HG02852 (cell line): ENCODE data around the gene SRPK2.
"Not testable (repeated sequence)": the region's sequence is repeated elsewhere in the genome, so short reads cannot be mapped to it uniquely, and the experiment has no call there.

Experiments
- ATAC-seq: cut with Tn5 transposase; IDR thresholded peaks from one replicate; pipeline ENCODE4 v1.9.1; 2021; ENCODE audit warnings: mild to moderate bottlenecking, moderate library complexity; ENCODE audit not compliant: unreplicated experiment

Gene SRPK2

DNA sequence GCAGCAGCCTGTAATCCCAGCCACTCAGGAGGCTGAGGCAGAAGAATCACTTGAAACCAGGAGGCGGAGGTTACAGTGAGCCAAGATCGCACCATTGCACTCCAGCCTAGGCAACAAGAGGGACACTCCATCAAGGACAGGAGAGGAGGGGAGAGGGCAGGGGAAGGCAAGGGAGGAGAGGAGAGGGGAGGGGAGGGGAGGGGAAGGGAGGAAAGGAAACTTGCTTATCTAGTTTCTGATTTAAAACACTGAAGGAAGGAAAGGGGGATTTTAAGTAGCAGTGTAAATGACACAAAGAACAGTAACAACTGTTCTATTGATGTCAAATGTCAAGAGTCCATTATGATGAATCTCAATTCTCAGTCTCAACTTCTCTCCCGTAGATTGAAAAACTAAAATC is 43.7 kb downstream of the SRPK2 start:
- ATAC-seq = no peak

DNA sequence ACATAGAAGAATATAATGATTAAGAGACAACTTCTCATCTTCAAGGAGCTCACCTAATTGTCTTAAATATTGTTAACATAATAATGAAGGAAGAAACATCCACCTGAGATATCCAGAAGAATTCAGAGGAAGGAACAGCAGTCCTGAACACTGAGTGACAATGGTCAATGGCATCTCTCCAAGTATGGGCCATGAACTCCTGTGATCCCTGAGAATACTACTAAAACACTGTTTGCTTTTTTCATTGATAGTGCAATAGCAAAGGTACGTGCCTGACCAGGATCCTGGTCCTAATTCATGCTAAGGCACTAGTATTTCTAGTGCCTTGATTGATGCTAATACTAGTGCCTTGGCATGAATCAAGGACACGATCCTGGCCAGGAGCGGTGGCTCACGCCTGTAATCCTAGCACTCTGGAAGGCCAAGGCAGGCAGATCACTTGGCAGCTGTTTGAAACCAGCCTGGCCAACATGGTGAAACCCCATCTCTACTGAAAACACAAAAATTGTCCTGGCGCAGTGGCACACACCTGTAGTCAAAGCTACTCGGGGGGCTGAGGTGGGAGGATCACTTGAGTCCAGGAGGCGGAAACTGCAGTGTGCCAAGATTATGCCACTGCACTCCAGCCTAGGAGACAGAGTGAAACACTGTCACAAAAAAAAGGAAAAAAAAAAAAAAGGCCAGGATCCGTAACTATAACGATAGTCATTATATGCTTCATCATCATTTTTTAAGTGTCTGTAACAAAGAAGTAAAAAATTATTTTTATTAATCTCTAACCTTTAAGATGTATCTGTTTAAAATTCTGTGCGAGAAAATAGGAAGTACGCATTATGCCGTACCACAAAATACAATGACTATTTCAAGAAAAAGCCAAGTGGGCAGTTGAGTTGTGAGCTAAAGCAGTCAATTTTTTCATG is 49.1 kb downstream of the SRPK2 start:
- ATAC-seq = no peak

DNA sequence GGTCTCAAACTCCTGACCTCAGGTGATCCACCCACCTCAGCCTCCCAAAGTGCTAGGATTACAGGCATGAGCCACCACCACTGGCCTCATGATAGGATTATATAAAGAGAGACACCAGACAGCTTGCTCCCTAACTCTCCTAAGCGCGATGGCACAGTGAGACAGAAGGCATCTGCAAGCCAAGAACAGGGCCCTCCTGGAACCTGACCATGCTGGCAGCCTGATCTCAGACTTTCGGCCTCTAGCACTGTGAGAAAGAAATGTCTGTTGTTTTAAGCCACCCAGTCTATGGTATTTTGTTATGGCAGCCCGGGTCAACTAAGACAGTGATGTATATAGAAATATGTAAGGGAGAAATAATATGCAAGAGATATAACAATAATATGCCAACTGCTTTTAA is 51.2 kb downstream of the SRPK2 start:
- ATAC-seq = no peak

DNA sequence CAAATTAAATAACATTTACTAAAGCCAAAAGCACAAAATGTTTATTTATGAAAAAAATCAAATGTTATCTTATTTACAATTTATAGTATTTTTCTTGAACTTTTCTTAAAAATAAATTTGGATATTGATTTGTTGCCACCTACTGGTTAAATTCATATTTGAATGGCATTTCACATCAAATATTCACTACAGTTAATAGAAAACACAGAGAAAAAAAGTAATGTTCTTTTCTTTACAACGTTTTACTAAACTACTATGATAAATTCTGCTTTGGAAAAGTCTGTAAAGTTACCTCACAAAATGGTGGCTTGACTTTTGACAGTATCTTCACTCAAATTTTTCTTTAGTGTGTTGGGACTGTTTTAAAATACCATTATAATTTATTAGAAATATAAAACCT is 52.7 kb downstream of the SRPK2 start:
- ATAC-seq = no peak

DNA sequence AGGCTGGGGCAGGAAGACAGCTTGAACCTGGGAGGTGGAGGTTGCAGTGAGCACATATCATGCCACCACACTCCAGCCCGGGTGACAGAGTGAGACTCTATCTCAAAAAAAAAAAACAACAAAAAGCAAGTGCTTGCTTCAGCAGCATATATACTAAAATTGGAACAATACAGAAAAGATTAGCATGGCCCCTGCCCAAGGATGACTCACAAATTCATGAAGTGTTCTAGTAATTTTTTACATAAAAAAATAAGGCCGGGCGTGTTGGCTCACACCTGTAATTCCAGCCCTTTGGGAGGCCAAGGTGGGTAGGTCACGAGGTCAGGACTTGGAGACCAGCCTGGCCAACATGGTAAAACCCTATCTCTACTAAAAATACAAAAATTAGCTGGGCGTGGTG is 56.1 kb downstream of the SRPK2 start:
- ATAC-seq = not testable (repeated sequence)

DNA sequence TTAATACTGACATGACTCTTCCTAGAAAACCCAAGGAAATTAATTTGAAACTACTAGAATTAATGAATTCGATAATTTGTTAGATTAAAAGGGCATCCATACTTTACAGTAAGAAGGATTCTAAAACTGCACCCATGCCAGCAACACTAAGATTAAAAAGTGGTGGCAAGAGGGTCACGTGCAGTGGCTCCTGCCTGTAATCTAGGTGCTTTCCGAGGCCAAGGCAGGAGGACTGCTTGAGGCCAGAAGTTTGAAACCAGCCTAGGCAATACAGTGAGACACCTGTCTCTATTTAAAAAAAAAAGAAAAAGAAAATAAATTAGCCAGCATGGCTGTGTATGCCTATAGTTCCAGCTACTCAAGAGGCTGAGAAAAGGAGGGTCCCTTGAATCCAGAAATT is 58.2 kb downstream of the SRPK2 start:
- ATAC-seq = no peak

DNA sequence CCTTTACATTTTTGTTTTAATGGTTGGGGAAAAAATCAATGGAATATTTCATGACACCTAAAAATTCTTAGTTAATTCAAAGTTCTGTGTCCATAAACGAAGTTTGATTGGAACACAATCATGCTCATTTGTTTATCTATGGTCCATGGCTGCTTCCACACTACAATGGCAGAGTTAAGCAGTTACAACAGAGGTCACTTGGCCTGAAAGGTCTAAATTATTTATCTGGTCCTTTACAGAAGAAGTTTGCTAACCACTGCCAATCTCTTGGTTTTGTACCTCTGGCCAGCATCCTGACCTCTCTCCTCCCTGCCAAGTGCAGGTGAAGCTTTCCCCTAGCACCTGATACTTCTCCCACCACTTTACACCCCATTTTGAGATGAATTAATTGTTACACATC is 61.5 kb downstream of the SRPK2 start:
- ATAC-seq = no peak

DNA sequence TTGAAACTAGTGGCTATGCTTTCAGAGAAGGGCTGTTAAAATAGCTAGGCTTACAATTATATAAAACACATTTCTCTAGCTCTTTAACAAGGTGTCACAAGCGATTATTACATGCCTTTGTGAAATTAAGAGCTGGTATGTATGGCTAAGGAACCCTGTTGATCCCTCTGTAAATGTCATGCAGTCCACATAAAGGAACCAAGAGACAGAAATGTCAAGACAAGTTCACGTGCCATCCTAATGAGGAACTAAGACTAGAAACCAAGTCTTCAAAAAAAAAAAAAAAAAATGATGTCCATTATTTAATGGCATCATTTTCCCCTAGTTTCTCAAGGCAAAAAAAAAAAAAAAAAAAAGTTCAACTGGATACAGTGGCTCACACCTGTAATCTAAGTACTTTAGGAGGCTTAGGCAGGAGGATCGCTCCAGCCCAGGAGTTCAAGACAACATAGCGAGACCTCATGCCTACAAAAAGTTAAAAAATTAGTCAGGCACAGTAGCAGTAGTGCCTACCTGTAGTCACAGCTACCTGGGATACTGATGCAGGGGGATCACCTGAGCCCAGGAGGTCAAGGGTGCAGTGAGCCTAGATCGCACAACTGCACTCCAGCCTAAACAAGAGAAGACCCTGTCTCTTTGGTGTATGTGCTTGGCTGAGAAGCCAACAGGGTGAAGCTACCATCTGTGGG is 63.4 kb downstream of the SRPK2 start:
- peak; percentile 76 for ATAC-seq

DNA sequence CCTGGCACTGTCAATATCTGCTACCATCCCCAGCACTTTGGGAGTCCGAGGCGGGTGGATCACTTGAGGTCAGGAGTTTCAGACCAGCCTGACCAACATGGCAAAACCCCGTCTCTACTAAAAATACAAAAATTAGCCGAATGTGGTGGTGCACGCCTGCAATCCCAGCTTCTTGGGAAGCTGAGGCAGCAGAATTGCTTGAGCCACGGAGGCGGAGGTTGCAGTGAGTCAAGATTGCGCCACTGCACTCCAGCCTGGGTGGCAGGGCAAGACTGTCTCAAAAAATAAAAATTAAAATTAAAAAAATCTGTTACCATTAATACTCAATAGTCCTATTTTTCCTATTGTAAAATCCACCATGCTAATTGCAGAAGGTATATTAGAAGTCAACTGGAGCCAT is 64.1 kb downstream of the SRPK2 start:
- ATAC-seq = not testable (repeated sequence)

DNA sequence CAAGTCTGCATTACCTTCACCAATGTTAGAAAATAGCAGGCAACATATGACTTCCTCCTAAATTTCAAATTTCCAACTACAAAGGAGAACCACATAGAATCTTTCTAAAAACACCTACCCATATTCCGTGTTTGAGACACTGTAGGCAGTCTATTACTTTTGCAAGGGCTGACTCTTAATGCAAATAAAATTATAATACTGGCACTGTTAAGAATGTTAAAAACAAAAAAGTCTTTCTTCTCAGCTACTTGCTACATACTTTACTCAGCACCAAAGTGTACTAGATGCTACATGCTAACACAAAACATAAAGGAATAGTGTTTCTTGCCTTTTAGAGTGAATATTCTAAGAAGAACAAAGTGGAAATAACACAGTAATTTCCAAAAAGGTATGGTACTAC is 65.4 kb downstream of the SRPK2 start:
- ATAC-seq = no peak

DNA sequence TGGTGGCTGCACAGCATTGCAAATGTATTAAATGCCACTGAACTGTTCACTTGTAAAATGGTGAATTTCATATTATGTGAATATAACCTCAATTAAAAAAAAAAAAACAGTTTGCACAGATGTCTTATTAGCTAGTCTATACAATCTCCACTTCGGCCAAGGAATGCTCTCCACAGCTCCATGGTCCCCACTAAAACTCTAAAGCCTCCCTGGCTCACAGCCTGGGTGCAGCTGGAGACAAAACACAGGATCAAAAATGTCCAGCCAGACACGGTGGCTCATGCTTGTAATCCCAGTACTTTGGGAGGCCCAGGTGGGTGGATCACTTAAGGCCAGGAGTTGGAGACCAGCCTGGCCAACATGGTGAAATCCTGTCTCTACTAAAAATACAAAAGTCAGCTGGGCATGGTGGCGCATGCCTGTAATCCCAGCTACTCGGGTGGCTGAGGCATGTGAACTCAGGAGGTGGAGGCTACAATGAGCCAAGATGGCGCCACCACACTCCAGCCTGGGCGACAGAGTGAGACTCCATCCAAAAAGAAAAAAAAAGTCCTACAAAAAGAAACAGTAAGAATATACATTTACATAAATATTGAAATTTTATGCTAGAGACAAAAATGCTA is 66.0 kb downstream of the SRPK2 start:
- no peak for ATAC-seq

DNA sequence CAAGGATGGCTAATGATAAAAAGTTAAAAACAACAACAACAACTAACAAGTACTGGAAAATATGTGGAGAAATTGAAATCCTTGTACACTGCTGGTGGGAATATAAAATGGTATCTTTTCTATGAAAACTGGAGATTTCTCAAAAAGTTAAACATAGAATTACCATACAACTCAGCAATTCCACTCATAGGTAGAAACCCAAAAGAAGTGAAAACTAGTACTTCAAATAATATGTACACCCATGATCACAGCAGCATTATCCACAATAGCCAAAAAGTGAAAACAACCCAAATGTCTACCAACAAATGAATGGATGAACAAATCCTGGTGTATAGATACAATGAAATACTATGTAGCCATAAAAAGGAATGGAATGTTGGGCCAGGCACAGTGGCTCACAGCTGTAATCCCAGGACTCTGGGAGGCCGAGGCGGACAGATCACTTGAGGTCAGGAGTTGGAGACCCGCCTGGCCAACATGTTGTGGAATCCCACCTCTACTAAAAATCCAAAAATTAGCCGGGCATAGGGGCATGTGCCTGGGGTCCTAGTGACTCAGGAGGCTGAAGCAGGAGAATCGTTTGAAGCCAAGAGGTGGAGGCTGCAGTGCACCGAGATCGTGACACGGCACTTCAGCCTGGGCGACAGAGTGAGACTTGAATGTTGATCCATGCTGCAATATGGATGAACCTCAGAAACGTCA is 66.8 kb downstream of the SRPK2 start:
- no peak for ATAC-seq

DNA sequence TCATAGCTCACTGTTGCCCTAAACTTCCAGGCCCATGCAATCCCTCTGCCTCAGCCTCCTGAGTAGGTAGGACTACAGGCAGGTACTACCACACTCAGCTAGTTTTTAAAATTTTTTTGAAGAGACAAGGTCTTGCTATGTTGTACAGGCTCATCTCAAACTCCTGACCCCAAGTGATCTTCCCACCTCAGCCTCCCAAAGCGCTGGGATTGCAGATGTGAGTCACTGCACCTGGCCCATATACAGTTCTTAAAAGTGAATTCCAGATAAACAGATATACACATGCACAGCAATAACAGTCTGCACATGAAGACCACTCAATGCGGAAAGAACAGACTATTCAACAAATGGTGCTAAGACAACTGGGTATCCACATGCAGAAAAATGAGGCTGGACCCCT is 67.8 kb downstream of the SRPK2 start:
- no peak for ATAC-seq

DNA sequence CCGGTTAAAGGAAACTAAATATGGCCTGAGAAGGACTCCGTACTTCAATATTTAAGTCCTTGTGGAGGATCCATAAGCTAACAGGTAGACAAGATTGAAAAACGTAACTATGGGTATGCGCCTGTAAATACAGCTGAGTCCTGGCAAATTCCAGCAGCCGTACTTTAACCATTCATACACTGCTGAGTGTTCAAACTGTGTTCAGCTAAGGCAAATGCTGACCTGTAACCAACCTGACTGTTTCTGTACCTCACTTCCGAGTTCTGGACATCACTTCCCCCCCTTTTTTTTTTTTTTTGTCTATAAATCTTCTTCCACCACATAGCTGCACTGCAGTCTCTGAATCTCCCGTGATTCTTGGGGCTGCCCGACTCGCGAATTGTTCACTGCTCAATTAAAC is 69.1 kb downstream of the SRPK2 start:
- no peak for ATAC-seq

DNA sequence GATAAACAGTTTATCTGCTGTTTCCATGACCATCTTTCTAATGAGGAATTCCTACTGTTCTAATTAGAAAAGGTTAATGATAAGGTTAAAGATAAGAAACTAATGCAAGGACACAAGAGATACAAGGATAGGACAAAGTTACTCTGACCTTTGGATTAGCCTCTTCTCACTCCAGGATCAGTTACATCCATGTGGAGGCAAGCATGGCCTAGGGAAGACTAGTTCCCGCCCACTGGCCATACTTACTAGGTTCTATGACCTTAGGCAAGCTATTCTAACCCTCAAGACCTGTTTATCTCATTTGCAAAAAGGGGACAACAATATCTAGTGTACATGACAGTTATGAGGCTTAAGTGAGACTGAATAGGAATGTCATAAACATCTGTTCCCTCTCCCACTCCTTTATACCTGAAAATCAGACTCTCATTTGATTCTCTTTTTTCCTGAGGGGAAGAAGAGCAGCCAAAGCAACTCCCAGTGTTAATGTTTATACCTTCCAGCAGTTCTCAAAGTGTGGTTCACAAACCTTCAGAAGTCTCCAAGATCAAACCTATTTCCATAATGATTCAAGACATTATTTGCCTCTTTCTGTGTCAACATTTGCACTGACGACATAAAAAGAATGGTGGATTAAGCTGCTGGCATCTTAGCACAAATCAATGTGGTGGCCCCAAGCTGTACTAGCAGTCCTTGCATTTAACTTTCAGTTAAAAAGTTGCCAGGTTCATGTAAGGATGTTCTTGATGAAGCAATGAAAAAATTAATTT is 72.0 kb downstream of the SRPK2 start:
- no peak for ATAC-seq

DNA sequence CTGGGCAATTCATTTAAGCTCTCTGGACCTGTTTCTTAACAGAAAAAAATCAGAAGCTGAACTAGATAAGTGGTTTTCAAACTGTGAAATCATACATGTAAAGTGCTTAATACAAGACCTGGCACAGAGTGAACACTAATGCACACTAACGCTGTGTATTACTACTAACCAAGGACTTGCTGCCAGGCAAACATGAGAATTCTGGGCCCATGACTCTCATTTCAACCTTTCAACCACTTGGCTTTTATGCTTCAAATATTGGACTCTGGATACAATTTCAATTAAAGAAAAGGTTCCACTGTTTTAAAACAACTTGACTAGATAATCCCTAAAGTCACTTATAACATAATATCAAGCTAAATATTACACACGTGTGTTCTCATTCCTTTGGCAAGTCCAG is 73.4 kb downstream of the SRPK2 start:
- ATAC-seq = no peak

DNA sequence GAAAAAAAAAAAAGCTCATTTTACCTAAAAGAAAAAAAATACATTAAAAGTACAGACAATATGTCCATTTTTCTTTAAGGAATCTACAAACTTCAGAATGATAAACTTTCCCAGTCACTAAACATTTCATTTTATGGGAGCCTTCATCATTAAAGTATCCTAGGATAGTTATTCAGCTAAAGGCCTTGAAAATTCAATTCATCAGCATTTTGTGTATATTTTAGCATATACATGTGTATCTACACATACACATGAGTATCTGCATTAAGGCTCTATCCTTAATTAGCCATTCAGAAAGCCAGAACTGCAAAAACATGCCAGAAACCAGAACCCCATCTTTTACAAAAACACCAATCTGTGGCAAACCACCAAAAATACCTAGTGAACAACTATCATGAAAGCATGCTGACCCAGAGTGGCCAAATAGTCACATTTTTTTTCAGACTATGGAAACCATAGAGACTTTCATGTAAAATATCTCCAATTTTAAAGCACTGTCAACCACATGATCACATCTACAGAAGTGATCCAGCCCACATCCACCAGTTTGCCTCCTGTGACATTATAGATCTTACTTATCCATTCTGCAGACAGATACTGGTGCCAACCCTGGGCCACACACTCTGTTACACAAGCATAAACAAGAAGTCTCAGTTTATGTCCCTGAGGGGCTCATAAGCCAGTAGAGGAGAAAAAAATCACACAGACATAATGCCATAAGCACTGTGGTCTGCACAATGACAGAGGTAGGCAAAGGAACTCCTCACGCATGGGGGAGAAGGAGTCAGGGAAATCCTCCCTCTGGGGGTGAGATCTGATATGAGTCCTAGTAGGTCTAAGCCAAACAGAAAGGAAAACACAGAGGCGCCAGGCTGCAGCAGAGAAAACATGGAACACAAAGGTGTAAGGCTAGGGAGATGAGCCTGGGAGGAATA is 79.2 kb downstream of the SRPK2 start:
- peak; percentile 59 for ATAC-seq

DNA sequence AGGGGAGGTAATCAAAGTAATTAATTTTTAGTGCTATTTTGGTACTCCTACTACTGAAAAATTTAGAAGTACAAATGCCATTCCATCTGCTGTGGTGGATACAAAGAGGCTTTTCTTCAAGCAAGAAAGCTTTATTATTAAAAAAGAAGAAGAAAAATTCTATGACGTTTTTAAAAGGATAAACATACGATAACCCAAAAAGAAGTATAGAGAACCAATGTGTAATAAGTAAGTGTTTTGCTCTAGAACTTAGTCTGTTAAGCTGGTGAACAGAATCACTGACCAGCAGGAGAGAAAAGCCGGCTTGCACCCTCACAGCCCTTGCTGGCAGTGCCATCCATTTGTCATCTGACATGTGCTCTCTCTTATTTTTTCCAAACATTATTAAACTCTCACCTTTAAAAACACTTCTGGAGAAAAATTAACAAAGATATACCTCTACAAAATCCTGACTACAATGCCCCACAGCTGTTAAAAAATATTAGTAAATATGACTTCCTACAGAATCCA is 81.5 kb downstream of the SRPK2 start:
- no peak for ATAC-seq

DNA sequence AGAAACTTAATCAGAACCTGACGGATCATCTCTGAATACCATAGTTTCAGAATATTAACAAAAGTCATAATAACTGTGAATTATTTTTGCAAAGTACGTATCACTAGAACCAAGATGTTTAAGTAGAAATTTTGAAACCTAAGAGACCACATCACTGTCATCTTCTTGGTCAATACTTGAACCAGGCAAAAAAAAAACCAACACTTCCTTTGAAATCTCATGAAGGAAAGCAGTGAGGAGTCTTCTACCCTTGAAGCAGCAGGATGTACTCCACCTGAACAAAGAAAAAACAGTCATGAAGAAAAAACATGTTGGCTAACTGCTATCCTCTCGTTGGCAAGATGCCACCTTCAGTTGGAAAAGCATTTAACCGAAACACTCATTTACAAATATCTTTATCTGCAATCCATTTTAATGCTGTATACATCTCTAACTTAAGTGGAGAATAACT is 82.4 kb downstream of the SRPK2 start:
- ATAC-seq = no peak
